GM23248 (cell line): ENCODE data around the gene NUP205.

Experiments
- EZH2 ChIP-seq: fragments of 200-600 bp; sonication (generic); IDR thresholded peaks from 2 replicates; pipeline ENCODE4 v1.6.1; 2018; ENCODE audit warnings: antibody characterized with exemption, mild to moderate bottlenecking; ENCODE audit not compliant: insufficient read depth, poor library complexity, severe bottlenecking
- EZH2phosphoT487 ChIP-seq: fragments of 200-600 bp; sonication (generic); IDR thresholded peaks from 2 replicates; pipeline ENCODE4 v1.6.1; 2018; ENCODE audit warnings: antibody characterized with exemption, moderate library complexity, mild to moderate bottlenecking, low read depth; ENCODE audit not compliant: insufficient read depth

GRCh38 chr7:135597181-135597925 lies 39.6 kb downstream of the NUP205 start:
- TF ChIP-seq EZH2phosphoT487 (no peak), EZH2 (no peak)
